ENCODE data around the gene NEURL3. TPM values are rescaled to one million over a fixed set of nuclear protein-coding genes. Genes with fewer than 3 reads are reported as not detected.
A peak's percentile ranks its signal among the peaks of the same experiment; 100 is the strongest.

NEURL3 gene
- total and polyA plus RNA-seq, 2 donors (not counting 3 experiments of a cell fraction or from before 2014, with no cell fraction given) = not detected

GRCh38 chr2:96493072-96493471 lies 12.1 kb downstream of the NEURL3 start:
- no peak overlapping the region for H3K4me2 ChIP-seq (ENCODE audit: insufficient read depth, low read length)
- H3K9ac ChIP-seq (replicated peaks; ENCODE audit: extremely low read depth, insufficient read depth, low read length) = no peak overlapping the region
- no peaks in the 10 kb centered on the region for H3K9me3 ChIP-seq (replicated peaks; ENCODE audit: control insufficient read depth, insufficient read depth, low read length)
- intact Hi-C loops (cut with micrococcal nuclease) (no loop called here), dilution Hi-C loops (cut with MboI; ENCODE audit: extremely low pct_ligation_motif_present, low sequenced_read_pairs) (no loop called here)
- peak; percentile 4 for FAIRE-seq
- H3K4me1 ChIP-seq (ENCODE audit: control insufficient read depth, extremely low read depth, insufficient read depth, low read length) = no peaks in the 10 kb centered on the region
- POLR2A ChIA-PET = no interaction called here
- BruUV-seq (replicated peaks) = no TSS peak
- H3K79me2 ChIP-seq (ENCODE audit: control insufficient read depth, insufficient read depth, low read length) = no peaks in the 10 kb centered on the region
- H3K27ac ChIP-seq (ENCODE audit: insufficient read depth, low read depth, low read length) = no peak overlapping the region
- H2AFZ ChIP-seq (ENCODE audit: low read depth, low read length) = no peak overlapping the region
- TF ChIP-seq POLR2A (IDR thresholded peaks at IDR 0.05; ENCODE audit: low read depth, low read length) = no peak
- TF ChIP-seq CTCF (IDR thresholded peaks at IDR 0.05; ENCODE audit: extremely low read depth in 1 of 2, insufficient read depth in 1 of 2, low read depth in 1 of 2, low read length in 2 of 2) = no peak
- TF ChIP-seq GATA2 (IDR thresholded peaks at IDR 0.05; ENCODE audit: insufficient read depth, insufficient read length, low read depth, low read length) = no peak
- no peak for TF ChIP-seq FOS (IDR thresholded peaks at IDR 0.05; ENCODE audit: borderline replicate concordance, insufficient read depth, low read length)
- no peak for TF ChIP-seq EZH2 (IDR thresholded peaks at IDR 0.05; ENCODE audit: borderline replicate concordance, low read depth, low read length, severe bottlenecking)
- TF ChIP-seq JUN (IDR thresholded peaks at IDR 0.05; ENCODE audit: borderline replicate concordance, insufficient read depth, insufficient read length, low read depth) = no peak
- no peak for TF ChIP-seq MAX (IDR thresholded peaks at IDR 0.05; ENCODE audit: insufficient read depth, insufficient read length)
- TF ChIP-seq POLR2AphosphoS5 (IDR thresholded peaks at IDR 0.05; ENCODE audit: insufficient read depth, low read depth, low read length) = no peak
- TF ChIP-seq MYC (IDR thresholded peaks at IDR 0.05; ENCODE audit: low read depth, low read length) = no peak
- CTCF ChIA-PET = interaction anchor here (1.0 to 1.7 kb wide), 5 partner anchors 15 to 105 kb away, joined by 3 to 9 read pairs (median 4); no protein-coding TSS in a partner anchor
- H3K36me3 ChIP-seq (ENCODE audit: control insufficient read depth in 2 of 2, extremely low read depth in 1 of 2, insufficient read depth in 2 of 2, low read length in 2 of 2) = no peaks in the 10 kb centered on the region
- DNase-seq (ENCODE audit: low read depth, low spot score) = no peak
- H3K4me3 ChIP-seq (replicated peaks in 1 of 3; ENCODE audit: insufficient read depth in 1 of 3, low read depth in 1 of 3, low read length in 3 of 3) = no peak overlapping the region
- no peaks in the 10 kb centered on the region for H4K20me1 ChIP-seq (replicated peaks; ENCODE audit: control insufficient read depth, extremely low read depth, insufficient read depth, low read length)
- H3K27me3 ChIP-seq (ENCODE audit: control insufficient read depth in 2 of 2, insufficient read depth in 2 of 2, low read length in 2 of 2) = peaks cover 19 to 43% of the 10 kb centered on the region in 2 experiments
- H3K9me1 ChIP-seq (replicated peaks; ENCODE audit: control insufficient read depth, extremely low read depth, insufficient read depth, low read length) = no peaks in the 10 kb centered on the region

All from endothelial cell of umbilical vein (primary cell).